HepG2 (cell line): ENCODE results near the gene PISD. TPM values are rescaled to one million over a fixed set of nuclear protein-coding genes. Genes with fewer than 3 reads are reported as not detected.

ENCODE experiments used
- AKAP8 ChIP-seq: sonication (generic); formaldehyde crosslinking; IDR thresholded peaks from 2 replicates; pipeline ENCODE4 v1.5.1; 2020; ENCODE audit warnings: mild to moderate bottlenecking, missing genetic modification reagents
- ERF ChIP-seq: IDR thresholded peaks from 2 replicates; pipeline ENCODE4 v1.6.1; 2018; ENCODE audit warnings: missing biosample characterization, missing genetic modification reagents
- KAT8 ChIP-seq: IDR thresholded peaks from 2 replicates; pipeline ENCODE4 v1.6.1; 2016; ENCODE audit warnings: missing genetic modification reagents, missing compliant biosample characterization
- KLF16 ChIP-seq, 2 experiments: sonication (generic) in 1 of 2; formaldehyde crosslinking in 1 of 2; IDR thresholded peaks; 2 replicates each; pipeline versions ENCODE4 v1.6.1 to v1.8.0; 2016 to 2023; ENCODE audit warnings: missing genetic modification reagents in 2 of 2, missing compliant biosample characterization in 1 of 2
- MIXL1 ChIP-seq: IDR thresholded peaks from 2 replicates; pipeline ENCODE4 v1.6.1; 2016
- PCBP1 ChIP-seq: fragments of 200-400 bp; formaldehyde crosslinking; IDR thresholded peaks from 2 replicates; pipeline ENCODE4 v1.6.1; 2017; ENCODE audit warnings: mild to moderate bottlenecking, low read depth, low read length, borderline replicate concordance
- POLR2A ChIP-seq, 2 experiments: IDR thresholded peaks; 2 replicates each; pipeline ENCODE4 v1.6.1; 2011; ENCODE audit warnings: low read depth in 2 of 2, low read length in 2 of 2, mild to moderate bottlenecking in 1 of 2, moderate library complexity in 1 of 2; ENCODE audit not compliant: insufficient read depth in 1 of 2
- SALL1 ChIP-seq: sonication (generic); formaldehyde crosslinking; IDR thresholded peaks from 2 replicates; pipeline ENCODE4 v1.8.0; 2022; ENCODE audit warnings: mild to moderate bottlenecking, missing genetic modification reagents
- SNRNP70 ChIP-seq: fragments of 200-400 bp; formaldehyde crosslinking; IDR thresholded peaks from 2 replicates; pipeline ENCODE4 v1.6.1; 2017; ENCODE audit warnings: mild to moderate bottlenecking, low read depth, low read length, moderate library complexity
- SOX6 ChIP-seq, 2 experiments: fragments of 450-650 bp in 1 of 2; sonication (generic) in 1 of 2; formaldehyde crosslinking in 1 of 2; IDR thresholded peaks; 2 replicates each; pipeline versions ENCODE4 v1.4.0 to v1.6.1; 2017 to 2020; ENCODE audit warnings: antibody characterized with exemption in 1 of 2, mild to moderate bottlenecking in 1 of 2, missing genetic modification reagents in 1 of 2
- SRSF1 ChIP-seq: fragments of 200-400 bp; formaldehyde crosslinking; optimal IDR thresholded peaks from 2 replicates; pipeline ENCODE3; 2017; ENCODE audit warnings: mild to moderate bottlenecking, low read depth, low read length, moderate library complexity
- TAF15 ChIP-seq: fragments of 200-400 bp; formaldehyde crosslinking; IDR thresholded peaks from one replicate; pipeline ENCODE4 v1.6.1; 2018; ENCODE audit warnings: mild to moderate bottlenecking, low read depth, low read length; ENCODE audit not compliant: poor library complexity, severe bottlenecking
- ZBTB1 ChIP-seq: sonication (generic); formaldehyde crosslinking; IDR thresholded peaks from 2 replicates; pipeline ENCODE4 v1.4.0; 2020; ENCODE audit warnings: missing genetic modification reagents, borderline replicate concordance
- ZFP41 ChIP-seq: sonication (generic); formaldehyde crosslinking; IDR thresholded peaks from 2 replicates; pipeline ENCODE4 v1.4.0; 2020; ENCODE audit warnings: mild to moderate bottlenecking, missing genetic modification reagents, borderline replicate concordance
- ZNF607 ChIP-seq: sonication (generic); formaldehyde crosslinking; IDR thresholded peaks from 2 replicates; pipeline ENCODE4 v1.5.1; 2020; ENCODE audit warnings: missing genetic modification reagents, mild to moderate bottlenecking, borderline replicate concordance
- ZNF614 ChIP-seq: IDR thresholded peaks from 2 replicates; pipeline ENCODE4 v1.6.1; 2018; ENCODE audit warnings: missing biosample characterization, missing genetic modification reagents, inconsistent platforms, borderline replicate concordance
- ZNF652 ChIP-seq: IDR thresholded peaks from 2 replicates; pipeline ENCODE4 v1.6.1; 2016; ENCODE audit warnings: low read depth, borderline replicate concordance
- ZNF883 ChIP-seq: sonication (generic); formaldehyde crosslinking; IDR thresholded peaks from 2 replicates; pipeline ENCODE4 v1.5.1; 2020; ENCODE audit warnings: mild to moderate bottlenecking, missing genetic modification reagents; ENCODE audit errors: not compliant biosample characterization
- polyA plus RNA-seq, 8 experiments: library from polyadenylated mRNA; depleted of rRNA in 3 of 8; stranded (reverse) in 7 of 8; unstranded in 1 of 8; fragments of >200 nt; fragmentation: Illumina TruSeq in 4 of 8; extraction: Trizol in 4 of 8; gene quantifications; 2 replicates each; pipeline versions ENCODE4 v1.2.1 to v1.2.3, GENCODE V29; 2011 to 2016; ENCODE audit warnings: low read depth in 4 of 8, missing spikeins in 1 of 8, mixed read lengths in 1 of 8; ENCODE audit not compliant: insufficient read depth in 1 of 8
- total RNA-seq, 5 experiments: library from RNA; depleted of rRNA; stranded (reverse); fragments of >200 nt; fragmentation: Illumina TruSeq; extraction: Trizol; gene quantifications; 2 replicates each; pipeline ENCODE4 v1.2.3, GENCODE V29; 2016; ENCODE audit warnings: low read depth in 1 of 5
- TF ChIP-seq, protein P1 (sequence below): sonication (generic); formaldehyde crosslinking; IDR thresholded peaks from 2 replicates; pipeline ENCODE4 v1.5.0; 2020; ENCODE audit warnings: mild to moderate bottlenecking, missing genetic modification reagents
- TF ChIP-seq, protein P2 (sequence below): sonication (generic); formaldehyde crosslinking; IDR thresholded peaks from 2 replicates; pipeline ENCODE4 v1.9.0; 2022; ENCODE audit warnings: missing genetic modification reagents, mild to moderate bottlenecking, borderline replicate concordance
- TF ChIP-seq, protein P3 (sequence below): sonication (generic); formaldehyde crosslinking; IDR thresholded peaks from 2 replicates; pipeline ENCODE4 v1.8.1; 2023; ENCODE audit warnings: missing genetic modification reagents, mild to moderate bottlenecking, borderline replicate concordance
- TF ChIP-seq, protein P4 (sequence below): sonication (generic); formaldehyde crosslinking; IDR thresholded peaks from 2 replicates; pipeline ENCODE4 v1.5.1; 2020; ENCODE audit warnings: missing genetic modification reagents, mild to moderate bottlenecking, borderline replicate concordance
- TF ChIP-seq, protein P5 (sequence below): sonication (generic); formaldehyde crosslinking; conservative IDR thresholded peaks from 2 replicates; pipeline ENCODE4 v1.8.1; 2023; ENCODE audit warnings: missing genetic modification reagents

The PISD gene
- total and polyA plus RNA-seq, 2 of the 13 experiments (the other 11 are each of a cell fraction or from before 2014, with no cell fraction given) = 30.1 to 47.7 TPM

DNA sequence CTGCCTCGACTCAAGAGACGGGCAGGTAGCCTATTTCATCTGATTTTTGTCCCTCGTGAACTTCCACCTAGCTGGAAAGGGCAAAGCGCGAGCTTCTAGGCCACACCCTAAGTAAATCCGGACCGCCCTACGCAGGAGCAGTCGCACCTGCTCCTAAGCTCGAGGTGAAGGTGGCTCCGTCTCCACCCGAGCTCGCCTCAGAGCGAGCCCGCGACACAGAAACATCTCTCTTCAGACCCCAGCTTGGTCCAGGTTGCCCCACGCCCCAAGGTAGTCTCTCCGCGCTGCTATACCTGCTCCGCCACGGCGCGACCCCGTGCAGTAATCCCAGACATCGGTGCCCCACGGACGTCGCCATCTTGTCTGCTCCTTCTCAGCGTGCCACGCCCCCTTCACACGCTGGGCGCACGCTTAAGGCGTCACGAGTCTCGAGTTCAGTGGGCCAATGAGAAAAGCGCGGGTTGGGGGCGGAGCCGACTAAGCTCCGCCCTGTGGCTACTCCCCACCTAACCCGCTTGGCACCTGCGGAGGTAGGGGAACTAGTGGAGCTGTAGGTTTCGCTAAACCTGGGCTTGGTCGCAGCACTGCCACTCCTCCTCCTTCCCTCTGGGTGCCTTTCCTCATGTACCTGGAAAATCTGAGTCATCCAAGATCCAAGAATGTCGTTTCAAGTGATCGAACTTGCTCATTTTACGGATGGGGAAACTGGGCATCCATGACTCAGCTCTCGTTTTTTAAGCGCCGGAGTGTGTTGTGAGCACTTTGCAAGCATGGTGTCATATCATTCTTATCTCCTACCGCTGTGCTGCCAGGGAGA, at the start of gene PISD (continued):
- TF ChIP-seq, protein P1, sequence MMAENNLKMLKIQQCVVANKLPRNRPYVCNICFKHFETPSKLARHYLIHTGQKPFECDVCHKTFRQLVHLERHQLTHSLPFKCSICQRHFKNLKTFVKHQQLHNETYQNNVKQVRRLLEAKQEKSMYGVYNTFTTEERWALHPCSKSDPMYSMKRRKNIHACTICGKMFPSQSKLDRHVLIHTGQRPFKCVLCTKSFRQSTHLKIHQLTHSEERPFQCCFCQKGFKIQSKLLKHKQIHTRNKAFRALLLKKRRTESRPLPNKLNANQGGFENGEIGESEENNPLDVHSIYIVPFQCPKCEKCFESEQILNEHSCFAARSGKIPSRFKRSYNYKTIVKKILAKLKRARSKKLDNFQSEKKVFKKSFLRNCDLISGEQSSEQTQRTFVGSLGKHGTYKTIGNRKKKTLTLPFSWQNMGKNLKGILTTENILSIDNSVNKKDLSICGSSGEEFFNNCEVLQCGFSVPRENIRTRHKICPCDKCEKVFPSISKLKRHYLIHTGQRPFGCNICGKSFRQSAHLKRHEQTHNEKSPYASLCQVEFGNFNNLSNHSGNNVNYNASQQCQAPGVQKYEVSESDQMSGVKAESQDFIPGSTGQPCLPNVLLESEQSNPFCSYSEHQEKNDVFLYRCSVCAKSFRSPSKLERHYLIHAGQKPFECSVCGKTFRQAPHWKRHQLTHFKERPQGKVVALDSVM = peak; percentile 28; the same call in 1 of the 2 replicates
- peak; percentile 72 for TF ChIP-seq SRSF1
- TF ChIP-seq ERF = peak; percentile 79
- TF ChIP-seq, protein P2, sequence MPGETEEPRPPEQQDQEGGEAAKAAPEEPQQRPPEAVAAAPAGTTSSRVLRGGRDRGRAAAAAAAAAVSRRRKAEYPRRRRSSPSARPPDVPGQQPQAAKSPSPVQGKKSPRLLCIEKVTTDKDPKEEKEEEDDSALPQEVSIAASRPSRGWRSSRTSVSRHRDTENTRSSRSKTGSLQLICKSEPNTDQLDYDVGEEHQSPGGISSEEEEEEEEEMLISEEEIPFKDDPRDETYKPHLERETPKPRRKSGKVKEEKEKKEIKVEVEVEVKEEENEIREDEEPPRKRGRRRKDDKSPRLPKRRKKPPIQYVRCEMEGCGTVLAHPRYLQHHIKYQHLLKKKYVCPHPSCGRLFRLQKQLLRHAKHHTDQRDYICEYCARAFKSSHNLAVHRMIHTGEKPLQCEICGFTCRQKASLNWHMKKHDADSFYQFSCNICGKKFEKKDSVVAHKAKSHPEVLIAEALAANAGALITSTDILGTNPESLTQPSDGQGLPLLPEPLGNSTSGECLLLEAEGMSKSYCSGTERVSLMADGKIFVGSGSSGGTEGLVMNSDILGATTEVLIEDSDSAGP = peak; percentile 95
- no peak for TF ChIP-seq ZNF652 (CRISPR knock-in tag)
- TF ChIP-seq, protein P3, sequence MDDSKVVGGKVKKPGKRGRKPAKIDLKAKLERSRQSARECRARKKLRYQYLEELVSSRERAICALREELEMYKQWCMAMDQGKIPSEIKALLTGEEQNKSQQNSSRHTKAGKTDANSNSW = no peak
- peak; percentile 83 for TF ChIP-seq TAF15
- peak; percentile 33; the same call in 1 of the 2 replicates for TF ChIP-seq PCBP1
- peak; percentile 28; the same call in 1 of the 2 replicates for TF ChIP-seq ZNF614 (CRISPR knock-in tag)
- TF ChIP-seq KLF16 (CRISPR knock-in tag; IDR thresholded peaks at IDR 0.05) = peak in 1 of 2 experiments; percentile 98; a peak in 2 of 4 replicates
- TF ChIP-seq, protein P4, sequence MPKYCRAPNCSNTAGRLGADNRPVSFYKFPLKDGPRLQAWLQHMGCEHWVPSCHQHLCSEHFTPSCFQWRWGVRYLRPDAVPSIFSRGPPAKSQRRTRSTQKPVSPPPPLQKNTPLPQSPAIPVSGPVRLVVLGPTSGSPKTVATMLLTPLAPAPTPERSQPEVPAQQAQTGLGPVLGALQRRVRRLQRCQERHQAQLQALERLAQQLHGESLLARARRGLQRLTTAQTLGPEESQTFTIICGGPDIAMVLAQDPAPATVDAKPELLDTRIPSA (CRISPR knock-in tag) = peak; percentile 75; the same call in 1 of the 2 replicates
- no peak for TF ChIP-seq SOX6 (IDR thresholded peaks at IDR 0.05)
- peak; percentile 6; the same call in 1 of the 2 replicates for TF ChIP-seq SOX6 (CRISPR knock-in tag; IDR thresholded peaks at IDR 0.05)
- no peak for TF ChIP-seq AKAP8
- peak; percentile 90 for TF ChIP-seq POLR2A (IDR thresholded peaks at IDR 0.05; ENCODE audit: insufficient read depth in 1 of 2, low read depth in 2 of 2, low read length in 2 of 2)
- TF ChIP-seq, protein P5, sequence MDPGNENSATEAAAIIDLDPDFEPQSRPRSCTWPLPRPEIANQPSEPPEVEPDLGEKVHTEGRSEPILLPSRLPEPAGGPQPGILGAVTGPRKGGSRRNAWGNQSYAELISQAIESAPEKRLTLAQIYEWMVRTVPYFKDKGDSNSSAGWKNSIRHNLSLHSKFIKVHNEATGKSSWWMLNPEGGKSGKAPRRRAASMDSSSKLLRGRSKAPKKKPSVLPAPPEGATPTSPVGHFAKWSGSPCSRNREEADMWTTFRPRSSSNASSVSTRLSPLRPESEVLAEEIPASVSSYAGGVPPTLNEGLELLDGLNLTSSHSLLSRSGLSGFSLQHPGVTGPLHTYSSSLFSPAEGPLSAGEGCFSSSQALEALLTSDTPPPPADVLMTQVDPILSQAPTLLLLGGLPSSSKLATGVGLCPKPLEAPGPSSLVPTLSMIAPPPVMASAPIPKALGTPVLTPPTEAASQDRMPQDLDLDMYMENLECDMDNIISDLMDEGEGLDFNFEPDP (CRISPR knock-in tag) = no peak
- TF ChIP-seq MIXL1 (CRISPR knock-in tag) = no peak
- TF ChIP-seq ZNF607 (CRISPR knock-in tag) = peak; percentile 84; the same call in 1 of the 2 replicates
- no peak for TF ChIP-seq ZBTB1 (CRISPR knock-in tag)
- TF ChIP-seq SNRNP70 = no peak
- TF ChIP-seq KAT8 (CRISPR knock-in tag) = peak; percentile 97
- TF ChIP-seq ZFP41 (CRISPR knock-in tag) = 0 out of 2 replicates have a peak, but pooled peaks have one; percentile 35
- peak; percentile 80 for TF ChIP-seq SALL1 (CRISPR knock-in tag)
- TF ChIP-seq ZNF883 = no peak
